HepG2 (cell line): ENCODE results near the gene NEDD4L. TPM values are rescaled to one million over a fixed set of nuclear protein-coding genes. Genes with fewer than 3 reads are reported as not detected.

Experiments used
- AKAP8 ChIP-seq: sonication (generic); formaldehyde crosslinking; IDR thresholded peaks from 2 replicates; pipeline ENCODE4 v1.5.1; 2020; ENCODE audit warnings: mild to moderate bottlenecking, missing genetic modification reagents
- ARID2 ChIP-seq: sonication (generic); formaldehyde crosslinking; IDR thresholded peaks from 2 replicates; pipeline ENCODE4 v1.8.1; 2022; ENCODE audit warnings: mild to moderate bottlenecking, missing genetic modification reagents, borderline replicate concordance
- ATF7-NPFF ChIP-seq: sonication (generic); formaldehyde crosslinking; IDR thresholded peaks from 2 replicates; pipeline ENCODE4 v1.8.1; 2023; ENCODE audit warnings: mild to moderate bottlenecking, low read depth, missing genetic modification reagents, moderate library complexity
- CCDC6 ChIP-seq: sonication (generic); formaldehyde crosslinking; IDR thresholded peaks from 2 replicates; pipeline ENCODE4 v1.8.1; 2022; ENCODE audit warnings: mild to moderate bottlenecking, missing genetic modification reagents, moderate library complexity
- HNRNPLL ChIP-seq: fragments of 200-400 bp; formaldehyde crosslinking; IDR thresholded peaks from 2 replicates; pipeline ENCODE4 v1.6.1; 2017; ENCODE audit warnings: mild to moderate bottlenecking, low read depth, low read length; ENCODE audit not compliant: poor library complexity, severe bottlenecking
- KMT2B ChIP-seq: IDR thresholded peaks from 2 replicates; pipeline ENCODE4 v1.6.1; 2016; ENCODE audit warnings: missing genetic modification reagents, missing compliant biosample characterization
- MYC ChIP-seq: sonication (generic); formaldehyde crosslinking; IDR thresholded peaks from 2 replicates; pipeline ENCODE4 v1.9.0; 2021; ENCODE audit warnings: missing genetic modification reagents, borderline replicate concordance
- NFYC ChIP-seq: IDR thresholded peaks from 2 replicates; pipeline ENCODE4 v1.6.1; 2016; ENCODE audit warnings: missing genetic modification reagents, missing compliant biosample characterization
- NONO ChIP-seq, 2 experiments: fragments of 450-650 bp in 1 of 2; sonication (generic) in 1 of 2; formaldehyde crosslinking in 1 of 2; IDR thresholded peaks in 1 of 2; conservative IDR thresholded peaks in 1 of 2; 2 replicates each; pipeline versions ENCODE4 v1.6.1 to v1.8.0; 2017 to 2022; ENCODE audit warnings: mild to moderate bottlenecking in 1 of 2, missing genetic modification reagents in 1 of 2, moderate library complexity in 1 of 2
- ZNF20 ChIP-seq: sonication (generic); formaldehyde crosslinking; IDR thresholded peaks from 2 replicates; pipeline ENCODE4 v1.4.0; 2020; ENCODE audit warnings: mild to moderate bottlenecking, moderate library complexity, missing genetic modification reagents
- ZNF282 ChIP-seq: fragments of 450-650 bp; IDR thresholded peaks from 2 replicates; pipeline ENCODE4 v1.6.1; 2018; ENCODE audit not compliant: partially characterized antibody
- ZNF563 ChIP-seq: sonication (generic); formaldehyde crosslinking; IDR thresholded peaks from 2 replicates; pipeline ENCODE4 v1.8.0; 2022; ENCODE audit warnings: mild to moderate bottlenecking, moderate library complexity, missing genetic modification reagents
- ZNF703 ChIP-seq: sonication (generic); formaldehyde crosslinking; IDR thresholded peaks from 2 replicates; pipeline ENCODE4 v1.5.1; 2020; ENCODE audit warnings: missing genetic modification reagents, mild to moderate bottlenecking, moderate library complexity, borderline replicate concordance
- ZNF878 ChIP-seq: sonication (generic); formaldehyde crosslinking; IDR thresholded peaks from 2 replicates; pipeline ENCODE4 v1.8.1; 2023; ENCODE audit warnings: mild to moderate bottlenecking, missing genetic modification reagents, moderate library complexity
- ZNF879 ChIP-seq: sonication (generic); formaldehyde crosslinking; IDR thresholded peaks from 2 replicates; pipeline ENCODE4 v1.8.1; 2023; ENCODE audit warnings: missing genetic modification reagents
- polyA plus RNA-seq, 8 experiments: library from polyadenylated mRNA; depleted of rRNA in 3 of 8; stranded (reverse) in 7 of 8; unstranded in 1 of 8; fragments of >200 nt; fragmentation: Illumina TruSeq in 4 of 8; extraction: Trizol in 4 of 8; gene quantifications; 2 replicates each; pipeline versions ENCODE4 v1.2.1 to v1.2.3, GENCODE V29; 2011 to 2016; ENCODE audit warnings: low read depth in 4 of 8, missing spikeins in 1 of 8, mixed read lengths in 1 of 8; ENCODE audit not compliant: insufficient read depth in 1 of 8
- total RNA-seq, 5 experiments: library from RNA; depleted of rRNA; stranded (reverse); fragments of >200 nt; fragmentation: Illumina TruSeq; extraction: Trizol; gene quantifications; 2 replicates each; pipeline ENCODE4 v1.2.3, GENCODE V29; 2016; ENCODE audit warnings: low read depth in 1 of 5
- TF ChIP-seq, protein P1 (sequence below): fragments of 450-650 bp; IDR thresholded peaks from 2 replicates; pipeline ENCODE4 v1.6.1; 2017; ENCODE audit warnings: mild to moderate bottlenecking

Gene NEDD4L
- total and polyA plus RNA-seq, 2 of the 13 experiments (the other 11 are each of a cell fraction or from before 2014, with no cell fraction given), result 168 to 390 TPM

DNA sequence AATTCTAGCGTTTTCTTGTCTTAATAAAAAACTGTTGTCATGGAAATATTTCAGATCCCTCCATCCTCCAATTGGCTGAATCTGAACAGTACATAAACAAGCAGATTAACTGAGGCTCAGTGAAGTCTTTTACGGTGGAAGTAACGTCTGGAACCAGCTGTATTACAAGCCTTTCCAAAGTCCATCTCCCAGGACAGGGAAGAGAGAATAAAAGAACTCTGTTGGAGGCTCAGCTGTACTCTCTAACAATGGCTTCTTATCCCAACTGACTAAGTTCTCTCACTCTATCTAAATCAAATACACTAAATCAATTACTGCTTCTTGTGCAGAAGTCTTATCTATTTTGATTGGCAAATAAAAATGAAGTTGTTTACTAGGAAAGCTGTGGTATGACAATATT lies 19.9 kb upstream of the NEDD4L start (continued):
- TF ChIP-seq, protein P1, sequence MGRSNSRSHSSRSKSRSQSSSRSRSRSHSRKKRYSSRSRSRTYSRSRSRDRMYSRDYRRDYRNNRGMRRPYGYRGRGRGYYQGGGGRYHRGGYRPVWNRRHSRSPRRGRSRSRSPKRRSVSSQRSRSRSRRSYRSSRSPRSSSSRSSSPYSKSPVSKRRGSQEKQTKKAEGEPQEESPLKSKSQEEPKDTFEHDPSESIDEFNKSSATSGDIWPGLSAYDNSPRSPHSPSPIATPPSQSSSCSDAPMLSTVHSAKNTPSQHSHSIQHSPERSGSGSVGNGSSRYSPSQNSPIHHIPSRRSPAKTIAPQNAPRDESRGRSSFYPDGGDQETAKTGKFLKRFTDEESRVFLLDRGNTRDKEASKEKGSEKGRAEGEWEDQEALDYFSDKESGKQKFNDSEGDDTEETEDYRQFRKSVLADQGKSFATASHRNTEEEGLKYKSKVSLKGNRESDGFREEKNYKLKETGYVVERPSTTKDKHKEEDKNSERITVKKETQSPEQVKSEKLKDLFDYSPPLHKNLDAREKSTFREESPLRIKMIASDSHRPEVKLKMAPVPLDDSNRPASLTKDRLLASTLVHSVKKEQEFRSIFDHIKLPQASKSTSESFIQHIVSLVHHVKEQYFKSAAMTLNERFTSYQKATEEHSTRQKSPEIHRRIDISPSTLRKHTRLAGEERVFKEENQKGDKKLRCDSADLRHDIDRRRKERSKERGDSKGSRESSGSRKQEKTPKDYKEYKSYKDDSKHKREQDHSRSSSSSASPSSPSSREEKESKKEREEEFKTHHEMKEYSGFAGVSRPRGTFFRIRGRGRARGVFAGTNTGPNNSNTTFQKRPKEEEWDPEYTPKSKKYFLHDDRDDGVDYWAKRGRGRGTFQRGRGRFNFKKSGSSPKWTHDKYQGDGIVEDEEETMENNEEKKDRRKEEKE, result no peak
- TF ChIP-seq ARID2, result peak; percentile 23; the same call in 1 of the 2 replicates
- TF ChIP-seq NFYC, result peak; percentile 50
- TF ChIP-seq CCDC6 (CRISPR knock-in tag), result no peak
- no peak for TF ChIP-seq ZNF879 (CRISPR knock-in tag)
- TF ChIP-seq ZNF282, result no peak
- TF ChIP-seq ZNF703, result no peak
- no peak for TF ChIP-seq ZNF878 (CRISPR knock-in tag)
- no peak for TF ChIP-seq KMT2B
- TF ChIP-seq MYC (CRISPR knock-in tag), result no peak
- no peak for TF ChIP-seq ZNF563 (CRISPR knock-in tag)
- TF ChIP-seq ZNF20, result no peak
- no peak for TF ChIP-seq NONO (IDR thresholded peaks at IDR 0.05)
- no peak for TF ChIP-seq NONO (CRISPR knock-in tag; conservative IDR thresholded peaks at IDR 0.05)
- TF ChIP-seq AKAP8, result no peak
- TF ChIP-seq ATF7-NPFF (CRISPR knock-in tag), result no peak
- TF ChIP-seq HNRNPLL, result no peak
- TF ChIP-seq, all 625 proteins: peak for 70
